Breast epithelium (tissue), 3 donors: ENCODE data around the gene WIPF2.

Source experiments
- POLR2A ChIP-seq: fragments of 450-650 bp; IDR thresholded peaks from one replicate; pipeline ENCODE4 v1.6.1; 2016; ENCODE audit warnings: antibody characterized with exemption, mild to moderate bottlenecking, moderate library complexity
- POLR2AphosphoS5 ChIP-seq, 3 donors: sonication (generic); formaldehyde crosslinking; IDR thresholded peaks; one replicate each; pipeline ENCODE4 v1.6.1; 2017; ENCODE audit warnings: antibody characterized with exemption in 3 of 3
- TF ChIP-seq, protein P1 (sequence below), 3 donors: fragments of 450-650 bp; IDR thresholded peaks; one replicate each; pipeline ENCODE4 v1.5.1; 2016 to 2017; ENCODE audit warnings: antibody characterized with exemption in 3 of 3, mild to moderate bottlenecking in 3 of 3, moderate library complexity in 3 of 3

DNA sequence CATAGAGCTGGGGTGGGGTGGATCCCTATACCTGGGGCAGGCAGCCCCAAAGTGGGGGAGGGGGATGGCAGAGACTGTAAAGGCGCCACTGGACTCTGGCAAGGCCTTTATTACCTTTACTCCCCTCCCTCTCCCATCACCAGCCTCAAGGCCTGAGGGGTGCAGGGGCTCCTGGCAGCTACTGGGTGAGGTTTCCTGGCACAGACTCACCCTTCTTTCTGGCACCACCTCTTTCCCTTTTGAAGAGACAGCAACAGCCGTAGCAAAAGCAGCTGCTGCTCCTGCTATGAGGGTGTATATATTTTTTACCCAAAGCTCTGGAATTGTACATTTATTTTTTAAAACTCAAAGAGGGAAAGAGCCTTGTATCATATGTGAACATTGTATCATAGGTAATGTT, 24.3 kb upstream of the WIPF2 start:
- TF ChIP-seq, protein P1, sequence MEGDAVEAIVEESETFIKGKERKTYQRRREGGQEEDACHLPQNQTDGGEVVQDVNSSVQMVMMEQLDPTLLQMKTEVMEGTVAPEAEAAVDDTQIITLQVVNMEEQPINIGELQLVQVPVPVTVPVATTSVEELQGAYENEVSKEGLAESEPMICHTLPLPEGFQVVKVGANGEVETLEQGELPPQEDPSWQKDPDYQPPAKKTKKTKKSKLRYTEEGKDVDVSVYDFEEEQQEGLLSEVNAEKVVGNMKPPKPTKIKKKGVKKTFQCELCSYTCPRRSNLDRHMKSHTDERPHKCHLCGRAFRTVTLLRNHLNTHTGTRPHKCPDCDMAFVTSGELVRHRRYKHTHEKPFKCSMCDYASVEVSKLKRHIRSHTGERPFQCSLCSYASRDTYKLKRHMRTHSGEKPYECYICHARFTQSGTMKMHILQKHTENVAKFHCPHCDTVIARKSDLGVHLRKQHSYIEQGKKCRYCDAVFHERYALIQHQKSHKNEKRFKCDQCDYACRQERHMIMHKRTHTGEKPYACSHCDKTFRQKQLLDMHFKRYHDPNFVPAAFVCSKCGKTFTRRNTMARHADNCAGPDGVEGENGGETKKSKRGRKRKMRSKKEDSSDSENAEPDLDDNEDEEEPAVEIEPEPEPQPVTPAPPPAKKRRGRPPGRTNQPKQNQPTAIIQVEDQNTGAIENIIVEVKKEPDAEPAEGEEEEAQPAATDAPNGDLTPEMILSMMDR (IDR thresholded peaks at IDR 0.05): no peak
- TF ChIP-seq POLR2AphosphoS5 (IDR thresholded peaks at IDR 0.05) (no peak), POLR2A (no peak)
